Measurements from ENCODE around the gene DISP3.
A peak's percentile ranks its signal among the peaks of the same experiment; 100 is the strongest.

- TF ChIP-seq CTCF (conservative IDR thresholded peaks at IDR 0.05; ENCODE audit: low read length) (peak; percentile 70), EZH2phosphoT487 (IDR thresholded peaks at IDR 0.05; ENCODE audit: borderline replicate concordance, low read depth, low read length) (no peak)
Measured at GRCh38 chr1:11571906-11572616, 93.1 kb downstream of the DISP3 start.
